A549 treated with AZD2906 at 1 μM for 4 hours (cell line): ENCODE measurements around the gene CLRN2. TPM values are rescaled to one million over a fixed set of nuclear protein-coding genes. Genes with fewer than 3 reads are reported as not detected.

Experiments used
- total RNA-seq: library from RNA; stranded (reverse); fragments of 200-300 nt; extraction: Qiagen RNA extraction; gene quantifications from 5 replicates; pipeline ENCODE4 v1.2.3, GENCODE V29; 2022

The CLRN2 gene
- total RNA-seq, result not detected in 5 replicates

GRCh38 chr4:17514865-17515264, at the start of gene CLRN2:
Gene CLRN2 (plus strand): TSS chr4:17515165. CDS start chr4:17515267, 102 bp downstream.

GRCh38 chr4:17511950-17512795, 2.8 kb upstream of the CLRN2 start, which contains the start of gene QDPR:
Gene QDPR (minus strand): TSS chr4:17512090. CDS start chr4:17512054, 36 bp downstream.

Other genes starting within 250 kb of the CLRN2 start
- gene QDPR, start 3.1 kb upstream of the CLRN2 start, total RNA-seq, result 45.3 to 56.5 TPM (median 47.3 TPM) in 5 replicates
- gene LAP3, start 62.0 kb downstream of the CLRN2 start, total RNA-seq, result 32.2 to 47.0 TPM (median 33.0 TPM) in 5 replicates
- 29.1 to 49.2 TPM (median 30.6 TPM) in 5 replicates for gene MED28, start 99.5 kb downstream of the CLRN2 start, total RNA-seq